ENCODE results near the gene RASSF3. TPM values are rescaled to one million over a fixed set of nuclear protein-coding genes. Genes with fewer than 3 reads are reported as not detected.

The RASSF3 gene
- total RNA-seq, 1 donor from 2014 or later: 96.5 TPM

- H3K4me1 ChIP-seq: peaks cover 11% of the 10 kb centered on the region
- intact Hi-C loops (cut with DNase I): no loop called here
- no peak for TF ChIP-seq CTCF (IDR thresholded peaks at IDR 0.05)
- no peak overlapping the region for H3K27ac ChIP-seq
- no peaks in the 10 kb centered on the region for H3K9me3 ChIP-seq
- ATAC-seq: no peak
- no peak overlapping the region for H3K4me3 ChIP-seq
- H3K36me3 ChIP-seq: peaks cover 12% of the 10 kb centered on the region
- no peak for DNase-seq
- no peaks in the 10 kb centered on the region for H3K27me3 ChIP-seq
Measured at GRCh38 chr12:64701283-64701682, 91.0 kb downstream of the RASSF3 start.

- H3K4me3 ChIP-seq: no peak overlapping the region
- H3K36me3 ChIP-seq: no peaks in the 10 kb centered on the region
- no peaks in the 10 kb centered on the region for H3K9me3 ChIP-seq
- ATAC-seq: no peak
- H3K27me3 ChIP-seq: no peaks in the 10 kb centered on the region
- no peaks in the 10 kb centered on the region for H3K4me1 ChIP-seq
- no peak for DNase-seq
- H3K27ac ChIP-seq: no peak overlapping the region
- intact Hi-C loops (cut with DNase I): no loop called here
- TF ChIP-seq CTCF (IDR thresholded peaks at IDR 0.05): no peak
Measured at GRCh38 chr12:64706306-64706705, 96.0 kb downstream of the RASSF3 start.

GRCh38 chr12:64706857-64707256 is 96.6 kb downstream of the RASSF3 start:
- TF ChIP-seq CTCF (IDR thresholded peaks at IDR 0.05): no peak
- intact Hi-C loops (cut with DNase I): no loop called here
- H3K36me3 ChIP-seq: no peaks in the 10 kb centered on the region
- H3K4me3 ChIP-seq: no peak overlapping the region
- H3K27ac ChIP-seq: no peak overlapping the region
- DNase-seq (no peak), ATAC-seq (no peak)
- H3K4me1 ChIP-seq: no peaks in the 10 kb centered on the region
- no peaks in the 10 kb centered on the region for H3K9me3 ChIP-seq
- H3K27me3 ChIP-seq: no peaks in the 10 kb centered on the region

DNA sequence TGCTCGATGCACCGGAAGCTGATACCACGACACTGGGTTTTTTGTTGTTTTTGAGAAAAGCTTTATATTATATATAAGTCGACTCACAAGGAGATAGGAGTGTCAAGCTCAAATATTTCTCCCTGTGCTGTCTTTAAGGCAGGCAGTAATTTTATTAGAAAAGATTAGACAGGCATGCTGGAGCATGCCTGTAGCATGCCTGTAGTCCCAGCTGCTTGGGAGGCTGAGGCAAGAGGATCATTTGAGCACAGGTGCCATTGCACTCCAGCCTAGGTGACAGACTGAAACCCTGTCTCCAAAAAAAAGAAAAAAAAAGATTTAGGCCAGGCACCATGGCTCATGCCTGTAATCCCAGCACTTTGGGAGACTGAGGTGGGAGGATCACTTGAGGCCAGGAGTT is 97.1 kb downstream of the RASSF3 start:
- no peak for DNase-seq
- no peak overlapping the region for H3K4me3 ChIP-seq
- TF ChIP-seq CTCF (IDR thresholded peaks at IDR 0.05): no peak
- no peak for ATAC-seq
- no peaks in the 10 kb centered on the region for H3K9me3 ChIP-seq
- H3K4me1 ChIP-seq: no peaks in the 10 kb centered on the region
- H3K36me3 ChIP-seq: peaks cover 4% of the 10 kb centered on the region
- H3K27me3 ChIP-seq: no peaks in the 10 kb centered on the region
- no peak overlapping the region for H3K27ac ChIP-seq
- intact Hi-C loops (cut with DNase I): no loop called here

DNA sequence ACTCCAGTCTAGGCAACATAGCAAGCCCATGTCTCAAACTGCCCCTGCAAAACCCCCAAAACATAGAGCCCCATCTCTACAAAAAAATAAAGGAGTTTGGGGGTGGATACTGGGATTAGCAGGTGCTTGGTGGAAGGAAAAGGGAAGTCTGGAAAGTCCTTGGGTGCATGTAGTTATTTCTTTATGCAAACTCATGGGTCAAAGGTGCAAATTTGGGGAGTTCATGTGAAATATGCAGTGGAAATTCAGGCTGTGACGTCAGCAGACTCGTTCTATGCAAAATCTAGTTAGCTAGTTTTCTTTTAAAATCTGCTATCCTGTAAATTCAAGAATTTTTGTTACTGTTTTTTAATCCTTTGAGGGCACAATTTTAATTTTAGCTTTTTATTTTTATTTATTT is 97.6 kb downstream of the RASSF3 start:
- Histone ChIP-seq H3K36me3 (peaks cover 10% of the 10 kb centered on the region), H3K27me3 (no peaks in the 10 kb centered on the region), H3K9me3 (no peaks in the 10 kb centered on the region), H3K27ac (no peak overlapping the region), H3K4me3 (no peak overlapping the region), H3K4me1 (no peaks in the 10 kb centered on the region)
- no peak for ATAC-seq
- TF ChIP-seq CTCF (IDR thresholded peaks at IDR 0.05): no peak
- intact Hi-C loops (cut with DNase I): no loop called here
- DNase-seq: no peak

DNA sequence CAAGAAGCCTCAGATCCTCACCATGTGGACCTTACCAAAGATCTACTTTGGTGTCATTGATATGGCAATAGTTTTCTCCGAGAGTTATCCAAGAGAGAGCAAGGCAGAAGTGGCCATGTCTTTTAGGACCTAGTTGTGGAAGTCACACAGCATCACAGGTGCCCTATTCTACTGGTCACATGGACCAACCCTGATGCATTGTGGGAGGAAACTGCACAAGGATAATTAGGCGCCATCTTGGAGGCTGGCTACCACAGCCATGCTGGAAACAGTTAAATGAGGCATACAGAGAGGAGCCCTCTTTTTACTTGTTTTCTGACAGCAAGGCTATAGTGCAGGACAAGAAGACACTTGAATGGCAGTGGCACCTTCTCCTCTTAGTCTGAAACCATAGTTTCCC is 99.1 kb downstream of the RASSF3 start:
- intact Hi-C loops (cut with DNase I): no loop called here
- H3K4me1 ChIP-seq: no peaks in the 10 kb centered on the region
- no peaks in the 10 kb centered on the region for H3K9me3 ChIP-seq
- H3K27ac ChIP-seq: no peak overlapping the region
- TF ChIP-seq CTCF (IDR thresholded peaks at IDR 0.05): no peak
- no peak for ATAC-seq
- H3K27me3 ChIP-seq: no peaks in the 10 kb centered on the region
- peaks cover 19% of the 10 kb centered on the region for H3K36me3 ChIP-seq
- DNase-seq: no peak
- no peak overlapping the region for H3K4me3 ChIP-seq

Measured in upper lobe of right lung (tissue), 1 donor.